H9 (cell line): ENCODE measurements around the gene ACTL6B. TPM values are rescaled to one million over a fixed set of nuclear protein-coding genes. Genes with fewer than 3 reads are reported as not detected.

Experiments
- DNase-seq: peaks from one replicate; pipeline ENCODE4 v3.0.0-alpha.2; 2017
- H2AFZ ChIP-seq: one replicate; pipeline ENCODE4 v1.6.1; 2013; ENCODE audit warnings: mild to moderate bottlenecking, low read length, control low read depth, moderate library complexity
- H2AK5ac ChIP-seq: 2 replicates; pipeline ENCODE4 v1.6.1; 2013; ENCODE audit warnings: low read length, control low read depth, mixed read lengths; ENCODE audit not compliant: insufficient read length
- H2BK120ac ChIP-seq: one replicate; pipeline ENCODE4 v1.6.1; 2013; ENCODE audit warnings: low read depth, mild to moderate bottlenecking, low read length, control low read depth, inconsistent platforms; ENCODE audit not compliant: poor library complexity, severe bottlenecking
- H2BK12ac ChIP-seq: 2 replicates; pipeline ENCODE4 v1.6.1; 2013; ENCODE audit warnings: low read length, control low read depth, mixed read lengths, low read depth; ENCODE audit not compliant: insufficient read length
- H2BK15ac ChIP-seq: 2 replicates; pipeline ENCODE4 v1.6.1; 2013; ENCODE audit warnings: low read depth, low read length, control low read depth
- H2BK20ac ChIP-seq: one replicate; pipeline ENCODE4 v1.6.1; 2013; ENCODE audit warnings: low read depth, mild to moderate bottlenecking, low read length, control low read depth, inconsistent platforms; ENCODE audit not compliant: poor library complexity, severe bottlenecking
- H2BK5ac ChIP-seq: 2 replicates; pipeline ENCODE4 v1.6.1; 2013; ENCODE audit warnings: low read length, control low read depth, mixed read lengths; ENCODE audit not compliant: insufficient read length
- H3K14ac ChIP-seq: 2 replicates; pipeline ENCODE4 v1.6.1; 2013; ENCODE audit warnings: low read length, control low read depth; ENCODE audit not compliant: insufficient read depth
- H3K18ac ChIP-seq: 2 replicates; pipeline ENCODE4 v1.6.1; 2013; ENCODE audit warnings: low read depth, mild to moderate bottlenecking, mixed read lengths, low read length, control low read depth; ENCODE audit not compliant: insufficient read length
- H3K23ac ChIP-seq: 2 replicates; pipeline ENCODE4 v1.6.1; 2013; ENCODE audit warnings: low read length, control low read depth, mixed read lengths, low read depth; ENCODE audit not compliant: insufficient read length
- H3K23me2 ChIP-seq: 2 replicates; pipeline ENCODE4 v1.6.1; 2013; ENCODE audit warnings: low read depth, mild to moderate bottlenecking, mixed read lengths, low read length, control low read depth; ENCODE audit not compliant: insufficient read length, poor library complexity, severe bottlenecking
- H3K27ac ChIP-seq: 2 replicates; pipeline ENCODE4 v1.5.1; 2013; ENCODE audit warnings: low read length, control low read depth, mixed read lengths, low read depth; ENCODE audit not compliant: insufficient read length
- H3K27me3 ChIP-seq: 2 replicates; pipeline ENCODE4 v1.6.1; 2013; ENCODE audit warnings: low read length, control low read depth, inconsistent platforms; ENCODE audit not compliant: insufficient read depth
- H3K4ac ChIP-seq: 2 replicates; pipeline ENCODE4 v1.6.1; 2013; ENCODE audit warnings: low read depth, mild to moderate bottlenecking, control low read depth, inconsistent platforms, low read length, moderate library complexity
- H3K4me1 ChIP-seq: 2 replicates; pipeline ENCODE4 v1.6.1; 2013; ENCODE audit warnings: low read length, control low read depth, inconsistent platforms; ENCODE audit not compliant: insufficient read depth
- H3K4me2 ChIP-seq: 2 replicates; pipeline ENCODE4 v1.6.1; 2013; ENCODE audit warnings: low read length, control low read depth, mixed read lengths; ENCODE audit not compliant: insufficient read length, insufficient read depth
- H3K56ac ChIP-seq: 2 replicates; pipeline ENCODE4 v1.6.1; 2013; ENCODE audit warnings: low read depth, mild to moderate bottlenecking, mixed read lengths, low read length, control low read depth; ENCODE audit not compliant: insufficient read length
- H3K79me1 ChIP-seq: 2 replicates; pipeline ENCODE4 v1.6.1; 2013; ENCODE audit warnings: low read depth, mild to moderate bottlenecking, moderate library complexity, low read length, control low read depth, inconsistent platforms; ENCODE audit not compliant: insufficient read depth, poor library complexity, severe bottlenecking
- H3K79me2 ChIP-seq: 2 replicates; pipeline ENCODE4 v1.6.1; 2013; ENCODE audit warnings: low read length, control low read depth, inconsistent platforms; ENCODE audit not compliant: insufficient read depth
- H3K9ac ChIP-seq: 2 replicates; pipeline ENCODE4 v1.6.1; 2013; ENCODE audit warnings: low read length, control low read depth, mixed read lengths; ENCODE audit not compliant: insufficient read length; ENCODE audit errors: extremely low read depth
- H3K9me3 ChIP-seq: one replicate; pipeline ENCODE4 v1.6.1; 2013; ENCODE audit warnings: low read depth, low read length, inconsistent platforms; ENCODE audit not compliant: control insufficient read depth
- H3T11ph ChIP-seq: one replicate; pipeline ENCODE4 v1.6.1; 2013; ENCODE audit warnings: mild to moderate bottlenecking, low read length, control low read depth, inconsistent platforms
- H4K20me1 ChIP-seq: one replicate; pipeline ENCODE4 v1.6.1; 2013; ENCODE audit not compliant: control insufficient read depth, insufficient read length, insufficient read depth
- H4K5ac ChIP-seq: 2 replicates; pipeline ENCODE4 v1.6.1; 2013; ENCODE audit warnings: low read depth, mild to moderate bottlenecking, mixed read lengths, low read length, control low read depth; ENCODE audit not compliant: insufficient read length
- H4K8ac ChIP-seq: replicated peaks from 2 replicates; pipeline ENCODE4 v1.6.1; 2013; ENCODE audit warnings: low read length, control low read depth, mixed read lengths, low read depth; ENCODE audit not compliant: insufficient read length
- H4K91ac ChIP-seq: 2 replicates; pipeline ENCODE4 v1.6.1; 2013; ENCODE audit warnings: low read depth, mild to moderate bottlenecking, moderate library complexity, mixed read lengths, low read length, control low read depth; ENCODE audit not compliant: insufficient read length
- H3K27ac Mint-ChIP-seq, 3 experiments: 2 replicates in 2 of 3; 3 replicates in 1 of 3; pipeline ENCODE4 v1.8.0; 2020 to 2021; ENCODE audit warnings: mixed read lengths in 3 of 3, mild to moderate bottlenecking in 1 of 3, moderate library complexity in 1 of 3
- H3K27me3 Mint-ChIP-seq: 2 replicates; pipeline ENCODE4 v1.8.0; 2021; ENCODE audit warnings: low read depth, mild to moderate bottlenecking, moderate library complexity, mixed read lengths
- H3K36me3 Mint-ChIP-seq, 3 experiments: 2 replicates in 2 of 3; 3 replicates in 1 of 3; pipeline ENCODE4 v1.8.0; 2020 to 2021; ENCODE audit warnings: low read depth in 3 of 3, mixed read lengths in 3 of 3; ENCODE audit not compliant: insufficient read depth in 1 of 3
- H3K4me1 Mint-ChIP-seq, 2 experiments: 2 replicates each; pipeline ENCODE4 v1.8.0; 2020; ENCODE audit warnings: mixed read lengths in 2 of 2
- H3K4me3 Mint-ChIP-seq, 2 experiments: 2 replicates in 1 of 2; 3 replicates in 1 of 2; pipeline ENCODE4 v1.8.0; 2020 to 2021; ENCODE audit warnings: mild to moderate bottlenecking in 2 of 2, mixed read lengths in 2 of 2, moderate library complexity in 1 of 2
- H3K9me3 Mint-ChIP-seq, 2 experiments: 2 replicates in 1 of 2; 3 replicates in 1 of 2; pipeline ENCODE4 v1.8.0; 2020; ENCODE audit warnings: mild to moderate bottlenecking in 2 of 2, mixed read lengths in 2 of 2, moderate library complexity in 1 of 2
- WGBS: extraction: QIAGEN DNeasy Blood & Tissue Kit; methylation state at CpG from one replicate; pipeline ENCODE4 v1.1.7; 2013; ENCODE audit warnings: missing lambda C conversion rate, low lambda C conversion rate, mixed read lengths; ENCODE audit not compliant: insufficient read length; ENCODE audit errors: extremely low coverage; 5-methylcytosine and 5-hydroxymethylcytosine counted together
- total RNA-seq: library from RNA; stranded (reverse); gene quantifications from 2 replicates; pipeline ENCODE4 v1.2.1, GENCODE V29; 2021
- TF ChIP-seq, protein P1 (sequence below): fragments of 200-600 bp; sonication (generic); conservative IDR thresholded peaks from 3 replicates; pipeline ENCODE4 v1.8.0; 2021; ENCODE audit warnings: antibody characterized with exemption, mild to moderate bottlenecking

Gene ACTL6B
- total RNA-seq, 1 experiment from 2014 or later: 0.50 TPM

DNA sequence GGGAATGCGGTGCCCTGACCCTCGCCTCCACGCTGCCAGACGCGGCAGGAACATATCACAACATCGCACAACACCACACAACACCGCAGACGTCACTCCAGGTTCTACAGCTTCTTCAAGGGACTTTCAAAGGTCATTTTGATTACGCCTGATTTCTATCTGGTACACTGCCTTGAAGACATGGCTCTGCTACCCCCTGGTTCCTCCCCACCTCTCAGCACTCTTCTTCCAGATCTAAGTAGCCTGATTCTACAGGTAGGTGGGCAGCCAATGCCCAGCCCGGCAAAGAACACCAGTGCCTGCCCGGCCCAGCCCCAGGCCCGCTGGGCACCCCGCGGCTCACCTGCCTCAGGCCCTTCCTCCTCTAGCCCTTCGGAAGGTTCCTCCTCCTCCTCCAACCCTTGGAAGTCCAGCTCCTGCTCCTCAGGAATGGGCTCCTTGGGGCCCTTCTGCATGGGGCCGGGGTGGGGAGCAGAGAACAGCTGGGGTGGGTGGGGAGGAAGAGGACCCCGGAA is 29.4 kb upstream of the ACTL6B start:
- Histone ChIP-seq H3K4ac (no peak overlapping the region), H3K14ac (no peak overlapping the region), H2AK5ac (no peak overlapping the region), H3K79me1 (peaks cover under 1% of the 10 kb centered on the region), H3K23ac (no peak overlapping the region), H3K56ac (no peak overlapping the region), H2BK5ac (no peak overlapping the region), H3K4me2 (no peak overlapping the region), H4K8ac (no peak overlapping the region), H3K79me2 (peaks cover 10% of the 10 kb centered on the region; the same call in 1 of the 2 replicates), H3K9ac (no peak overlapping the region), H3K27me3 (no peaks in the 10 kb centered on the region), H2AFZ (no peak overlapping the region), H3K4me1 (no peaks in the 10 kb centered on the region), H3K18ac (no peak overlapping the region), H3K9me3 (no peaks in the 10 kb centered on the region), H4K20me1 (no peaks in the 10 kb centered on the region), H2BK20ac (no peak overlapping the region), H3K23me2 (no peaks in the 10 kb centered on the region), H2BK12ac (no peak overlapping the region), H3K27ac (no peak overlapping the region), H3T11ph (no peak overlapping the region), H4K91ac (no peak overlapping the region), H2BK15ac (no peak overlapping the region), H2BK120ac (no peak overlapping the region), H4K5ac (no peak overlapping the region)
- no CpG with 5 or more reads among the region's 17 CpGs for WGBS
- Mint-ChIP-seq H3K9me3 (no peaks in the 10 kb centered on the region), H3K36me3 (peaks cover 30 to 81% (median 72%) of the 10 kb centered on the region in 3 experiments), H3K4me1 (peaks cover 2 to 12% of the 10 kb centered on the region in 2 experiments), H3K4me3 (no peak overlapping the region), H3K27me3 (no peaks in the 10 kb centered on the region), H3K27ac (peak overlapping the region in 1 of 3 experiments; percentile 60; a peak in 2 of 7 replicates)
- no peak for DNase-seq
- TF ChIP-seq, protein P1, sequence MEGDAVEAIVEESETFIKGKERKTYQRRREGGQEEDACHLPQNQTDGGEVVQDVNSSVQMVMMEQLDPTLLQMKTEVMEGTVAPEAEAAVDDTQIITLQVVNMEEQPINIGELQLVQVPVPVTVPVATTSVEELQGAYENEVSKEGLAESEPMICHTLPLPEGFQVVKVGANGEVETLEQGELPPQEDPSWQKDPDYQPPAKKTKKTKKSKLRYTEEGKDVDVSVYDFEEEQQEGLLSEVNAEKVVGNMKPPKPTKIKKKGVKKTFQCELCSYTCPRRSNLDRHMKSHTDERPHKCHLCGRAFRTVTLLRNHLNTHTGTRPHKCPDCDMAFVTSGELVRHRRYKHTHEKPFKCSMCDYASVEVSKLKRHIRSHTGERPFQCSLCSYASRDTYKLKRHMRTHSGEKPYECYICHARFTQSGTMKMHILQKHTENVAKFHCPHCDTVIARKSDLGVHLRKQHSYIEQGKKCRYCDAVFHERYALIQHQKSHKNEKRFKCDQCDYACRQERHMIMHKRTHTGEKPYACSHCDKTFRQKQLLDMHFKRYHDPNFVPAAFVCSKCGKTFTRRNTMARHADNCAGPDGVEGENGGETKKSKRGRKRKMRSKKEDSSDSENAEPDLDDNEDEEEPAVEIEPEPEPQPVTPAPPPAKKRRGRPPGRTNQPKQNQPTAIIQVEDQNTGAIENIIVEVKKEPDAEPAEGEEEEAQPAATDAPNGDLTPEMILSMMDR: no peak
